Epithelial cell of esophagus (primary cell): Measurements from ENCODE around the gene NR1H2.

Source experiments
- DNase-seq: peaks from one replicate; pipeline ENCODE4 v3.0.0; 2010; ENCODE audit warnings: low read depth
- H3K4me3 ChIP-seq: 2 replicates; pipeline ENCODE4 v1.5.1; 2011; ENCODE audit warnings: mild to moderate bottlenecking, low read length, control low read depth
- TF ChIP-seq, protein P1 (sequence below): IDR thresholded peaks from 2 replicates; pipeline ENCODE4 v1.5.1; 2011; ENCODE audit warnings: low read depth, mild to moderate bottlenecking, low read length, control low read depth, inconsistent platforms; ENCODE audit not compliant: insufficient read depth; ENCODE audit errors: missing control alignments

NR1H2 gene

DNA sequence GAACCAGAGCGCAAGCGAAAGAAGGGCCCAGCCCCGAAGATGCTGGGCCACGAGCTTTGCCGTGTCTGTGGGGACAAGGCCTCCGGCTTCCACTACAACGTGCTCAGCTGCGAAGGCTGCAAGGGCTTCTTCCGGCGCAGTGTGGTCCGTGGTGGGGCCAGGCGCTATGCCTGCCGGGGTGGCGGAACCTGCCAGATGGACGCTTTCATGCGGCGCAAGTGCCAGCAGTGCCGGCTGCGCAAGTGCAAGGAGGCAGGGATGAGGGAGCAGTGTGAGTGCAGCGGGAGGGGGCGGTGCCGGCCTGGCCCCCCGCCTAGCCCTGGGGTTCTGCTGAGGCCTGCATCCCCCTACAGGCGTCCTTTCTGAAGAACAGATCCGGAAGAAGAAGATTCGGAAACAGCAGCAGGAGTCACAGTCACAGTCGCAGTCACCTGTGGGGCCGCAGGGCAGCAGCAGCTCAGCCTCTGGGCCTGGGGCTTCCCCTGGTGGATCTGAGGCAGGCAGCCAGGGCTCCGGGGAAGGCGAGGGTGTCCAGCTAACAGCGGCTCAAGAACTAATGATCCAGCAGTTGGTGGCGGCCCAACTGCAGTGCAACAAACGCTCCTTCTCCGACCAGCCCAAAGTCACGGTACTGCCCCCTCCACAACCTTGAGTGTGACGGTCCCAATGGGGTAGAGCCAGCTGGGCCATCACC is 2.1 kb downstream of the NR1H2 start:
- DNase-seq: no peak

DNA sequence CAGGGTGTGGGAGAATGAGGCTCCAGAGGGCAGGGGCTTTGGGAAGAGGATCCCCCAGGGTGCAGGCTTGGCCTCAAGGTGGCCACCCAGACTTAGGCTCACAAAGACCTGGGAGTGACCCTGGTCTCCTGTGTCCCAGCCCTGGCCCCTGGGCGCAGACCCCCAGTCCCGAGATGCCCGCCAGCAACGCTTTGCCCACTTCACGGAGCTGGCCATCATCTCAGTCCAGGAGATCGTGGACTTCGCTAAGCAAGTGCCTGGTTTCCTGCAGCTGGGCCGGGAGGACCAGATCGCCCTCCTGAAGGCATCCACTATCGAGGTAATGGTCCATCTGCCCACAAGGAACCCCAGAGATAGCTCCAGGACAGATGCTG is 2.6 kb downstream of the NR1H2 start:
- TF ChIP-seq, protein P1, sequence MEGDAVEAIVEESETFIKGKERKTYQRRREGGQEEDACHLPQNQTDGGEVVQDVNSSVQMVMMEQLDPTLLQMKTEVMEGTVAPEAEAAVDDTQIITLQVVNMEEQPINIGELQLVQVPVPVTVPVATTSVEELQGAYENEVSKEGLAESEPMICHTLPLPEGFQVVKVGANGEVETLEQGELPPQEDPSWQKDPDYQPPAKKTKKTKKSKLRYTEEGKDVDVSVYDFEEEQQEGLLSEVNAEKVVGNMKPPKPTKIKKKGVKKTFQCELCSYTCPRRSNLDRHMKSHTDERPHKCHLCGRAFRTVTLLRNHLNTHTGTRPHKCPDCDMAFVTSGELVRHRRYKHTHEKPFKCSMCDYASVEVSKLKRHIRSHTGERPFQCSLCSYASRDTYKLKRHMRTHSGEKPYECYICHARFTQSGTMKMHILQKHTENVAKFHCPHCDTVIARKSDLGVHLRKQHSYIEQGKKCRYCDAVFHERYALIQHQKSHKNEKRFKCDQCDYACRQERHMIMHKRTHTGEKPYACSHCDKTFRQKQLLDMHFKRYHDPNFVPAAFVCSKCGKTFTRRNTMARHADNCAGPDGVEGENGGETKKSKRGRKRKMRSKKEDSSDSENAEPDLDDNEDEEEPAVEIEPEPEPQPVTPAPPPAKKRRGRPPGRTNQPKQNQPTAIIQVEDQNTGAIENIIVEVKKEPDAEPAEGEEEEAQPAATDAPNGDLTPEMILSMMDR: no peak
- H3K4me3 ChIP-seq: no peak overlapping the region
- no peak for DNase-seq

More for the DNA sequence above, 2.1 kb downstream of the NR1H2 start:
- no peak overlapping the region for H3K4me3 ChIP-seq
- TF ChIP-seq, protein P1: no peak

DNA sequence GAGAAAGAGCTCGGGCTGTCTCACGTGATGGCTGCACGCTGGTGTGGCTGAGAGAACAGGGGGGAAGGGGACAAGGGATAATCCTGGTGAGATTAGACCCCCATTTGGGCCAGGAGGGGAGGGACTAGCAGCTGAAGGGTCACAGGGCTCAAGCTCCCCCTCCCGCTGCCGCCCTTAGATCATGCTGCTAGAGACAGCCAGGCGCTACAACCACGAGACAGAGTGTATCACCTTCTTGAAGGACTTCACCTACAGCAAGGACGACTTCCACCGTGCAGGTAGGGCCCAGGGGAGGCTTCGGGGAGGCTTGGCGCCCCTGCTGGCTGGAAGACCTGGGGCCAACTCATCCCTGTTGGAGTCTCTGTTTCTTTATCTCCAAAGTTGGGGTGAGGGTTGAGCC is 3.3 kb downstream of the NR1H2 start:
- H3K4me3 ChIP-seq: no peak overlapping the region
- TF ChIP-seq, protein P1: no peak
- DNase-seq: no peak

DNA sequence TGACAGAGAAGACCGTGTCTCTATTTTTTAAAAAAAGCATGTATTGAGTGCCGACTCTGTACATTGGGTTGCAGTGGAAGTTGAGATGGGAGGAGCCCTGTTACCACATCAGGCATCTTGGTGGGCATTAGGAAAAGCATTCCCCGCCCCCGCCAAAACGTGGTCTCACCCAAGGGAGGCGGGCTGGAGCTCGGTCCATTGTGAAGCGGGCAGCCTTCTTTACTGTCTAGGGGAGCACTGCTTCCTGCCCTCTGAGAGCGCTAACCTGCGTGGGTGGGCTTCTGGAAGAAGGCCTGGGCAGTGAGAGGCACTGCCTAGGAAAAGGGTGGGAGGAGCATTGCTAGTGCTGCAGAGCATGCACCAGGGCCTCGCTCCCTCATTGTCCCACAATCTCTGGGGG is 3.9 kb downstream of the NR1H2 start:
- H3K4me3 ChIP-seq: no peak overlapping the region
- TF ChIP-seq, protein P1: no peak
- DNase-seq: no peak

DNA sequence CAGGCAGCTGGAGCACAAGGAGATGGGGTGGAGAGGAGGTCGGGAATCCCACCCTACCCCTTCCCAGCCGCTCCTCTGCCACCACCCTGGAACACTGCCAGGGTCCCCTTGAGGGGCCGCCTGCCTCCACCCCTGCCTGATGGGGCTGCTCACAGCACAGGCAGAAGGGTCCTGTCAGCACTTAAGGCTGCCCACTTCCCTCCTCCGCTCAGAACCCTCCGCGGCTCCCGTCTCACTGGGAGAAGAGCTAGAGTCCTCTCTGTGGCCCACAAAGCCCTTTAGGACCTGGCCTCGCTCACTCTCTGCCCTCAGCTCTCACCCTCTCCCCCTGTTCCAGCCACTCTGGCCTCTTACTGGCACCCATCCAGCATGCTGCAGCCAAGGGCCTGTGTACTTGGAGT is 4.5 kb downstream of the NR1H2 start:
- TF ChIP-seq, protein P1: no peak
- H3K4me3 ChIP-seq: no peak overlapping the region
- DNase-seq: no peak

DNA sequence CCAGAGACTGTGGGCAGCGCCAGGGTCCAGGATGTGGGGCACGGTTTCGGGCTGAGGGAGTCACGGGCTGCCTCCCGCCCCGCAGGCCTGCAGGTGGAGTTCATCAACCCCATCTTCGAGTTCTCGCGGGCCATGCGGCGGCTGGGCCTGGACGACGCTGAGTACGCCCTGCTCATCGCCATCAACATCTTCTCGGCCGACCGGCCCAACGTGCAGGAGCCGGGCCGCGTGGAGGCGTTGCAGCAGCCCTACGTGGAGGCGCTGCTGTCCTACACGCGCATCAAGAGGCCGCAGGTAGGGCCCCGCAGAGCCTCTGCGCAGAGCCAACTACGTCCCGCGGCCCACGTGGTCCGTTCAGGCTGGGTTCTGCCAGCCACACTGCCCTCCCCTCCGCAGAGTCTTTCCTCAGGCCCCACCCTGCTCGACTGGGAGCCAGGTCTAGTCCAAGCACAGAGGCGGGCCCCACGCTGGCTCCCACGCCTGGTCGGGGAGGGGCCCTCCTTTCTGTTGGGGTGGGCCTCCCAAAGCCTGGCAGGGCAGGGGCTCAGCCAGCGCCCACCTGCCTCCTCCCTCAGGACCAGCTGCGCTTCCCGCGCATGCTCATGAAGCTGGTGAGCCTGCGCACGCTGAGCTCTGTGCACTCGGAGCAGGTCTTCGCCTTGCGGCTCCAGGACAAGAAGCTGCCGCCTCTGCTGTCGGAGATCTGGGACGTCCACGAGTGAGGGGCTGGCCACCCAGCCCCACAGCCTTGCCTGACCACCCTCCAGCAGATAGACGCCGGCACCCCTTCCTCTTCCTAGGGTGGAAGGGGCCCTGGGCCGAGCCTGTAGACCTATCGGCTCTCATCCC is 5.8 kb downstream of the NR1H2 start:
- no peak overlapping the region for H3K4me3 ChIP-seq
- no peak for DNase-seq
- TF ChIP-seq, protein P1: no peak
